Activated T-helper 1 cell treated with anti-CD3 and anti-CD28 coated beads, Interleukin-12 subunit alpha, Interleukin-12 subunit beta, Interleukin-2, Interleukin-4 antibody, amounts not matched to agents 30 ng/mL and 10 ng/mL and 1 ng/mL, durations not matched to agents 14 hours and 24 hours and 36 hours (primary cell): ENCODE measurements around the gene SYT14. TPM values are rescaled to one million over a fixed set of nuclear protein-coding genes. Genes with fewer than 3 reads are reported as not detected.
"Not testable (repeated sequence)": the region's sequence is repeated elsewhere in the genome, so short reads cannot be mapped to it uniquely, and the experiment has no call there.

Experiments
- DNase-seq: peaks from one replicate; pipeline ENCODE4 v3.0.0; 2021; ENCODE audit warnings: low spot score
- H3K27ac Mint-ChIP-seq: one replicate; pipeline ENCODE4 v1.8.0; 2021; ENCODE audit warnings: mild to moderate bottlenecking, mixed read lengths
- H3K27me3 Mint-ChIP-seq: one replicate; pipeline ENCODE4 v1.8.0; 2022; ENCODE audit warnings: mild to moderate bottlenecking, moderate library complexity, mixed read lengths; ENCODE audit not compliant: insufficient read depth
- H3K36me3 Mint-ChIP-seq: one replicate; pipeline ENCODE4 v1.8.0; 2021; ENCODE audit warnings: low read depth, mixed read lengths
- H3K4me1 Mint-ChIP-seq: one replicate; pipeline ENCODE4 v1.8.0; 2021; ENCODE audit warnings: low read depth, mixed read lengths
- H3K4me3 Mint-ChIP-seq: one replicate; pipeline ENCODE4 v1.8.0; 2021; ENCODE audit warnings: mild to moderate bottlenecking, moderate library complexity, mixed read lengths
- H3K9me3 Mint-ChIP-seq: one replicate; pipeline ENCODE4 v1.8.0; 2021; ENCODE audit warnings: mixed read lengths
- intact Hi-C: fragments of 100-400 bp; cut with micrococcal nuclease; formaldehyde crosslinking; loops from one replicate; pipeline ENCODE4 v1.15.1; 2024
- total RNA-seq: library from RNA; stranded (reverse); gene quantifications from 2 replicates; pipeline ENCODE4 v1.2.3, GENCODE V29; 2022

SYT14 gene
- total RNA-seq, 1 donor from 2014 or later, result not detected

- H3K27me3 Mint-ChIP-seq, DNase-seq: not testable (repeated sequence)
These were observed 33.2 kb upstream of the SYT14 start for GRCh38 chr1:209904774-209905173.

DNA sequence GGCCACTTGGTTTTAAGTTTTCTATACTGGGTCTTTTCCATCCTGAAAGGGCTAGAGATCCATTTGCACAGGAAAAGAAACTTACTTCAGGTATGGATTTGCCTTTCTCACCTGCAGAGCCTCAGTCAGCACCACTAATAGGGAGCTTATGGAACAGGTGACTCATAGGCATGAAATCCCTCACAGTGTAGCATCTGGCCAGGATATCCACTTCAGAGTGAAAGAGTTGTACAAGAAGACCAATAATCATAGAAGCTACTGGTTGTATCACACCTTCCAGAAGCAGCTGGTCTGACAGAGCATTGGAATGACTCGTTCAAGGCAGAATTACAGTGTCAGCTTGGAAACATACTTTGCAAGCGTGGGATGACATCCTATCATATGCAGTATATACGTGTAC is 26.3 kb upstream of the SYT14 start:
- Mint-ChIP-seq H3K36me3 (no peaks in the 10 kb centered on the region), H3K27me3 (no peaks in the 10 kb centered on the region), H3K9me3 (no peaks in the 10 kb centered on the region), H3K4me1 (no peaks in the 10 kb centered on the region), H3K27ac (no peak overlapping the region), H3K4me3 (no peak overlapping the region)
- DNase-seq, result no peak
- intact Hi-C loops, result no loop called here

More at GRCh38 chr1:209904774-209905173, 33.2 kb upstream of the SYT14 start:
- H3K36me3 Mint-ChIP-seq, H3K27ac Mint-ChIP-seq, H3K4me3 Mint-ChIP-seq, H3K9me3 Mint-ChIP-seq, H3K4me1 Mint-ChIP-seq, intact Hi-C loops: not testable (repeated sequence)

DNA sequence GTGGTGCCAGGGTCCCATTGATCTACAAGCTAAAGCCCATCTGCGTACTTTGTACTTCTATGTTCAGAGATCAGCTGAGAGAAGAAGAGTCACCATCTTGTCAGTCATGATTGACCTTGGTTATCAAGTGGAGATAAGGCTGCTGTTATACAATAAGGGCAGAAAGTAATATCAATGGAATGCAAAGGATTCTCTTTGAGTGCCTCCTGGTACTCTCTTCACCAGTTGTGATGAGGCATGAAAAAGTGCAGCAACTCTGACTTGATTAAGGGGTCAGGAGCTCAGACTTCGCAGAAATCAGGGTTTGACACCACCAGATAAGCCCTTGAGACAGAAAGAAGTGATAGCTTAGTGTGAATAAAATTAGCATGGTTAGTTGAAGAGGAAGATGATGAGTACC is 25.7 kb upstream of the SYT14 start:
- Mint-ChIP-seq H3K27ac (no peak overlapping the region), H3K27me3 (no peaks in the 10 kb centered on the region)

GRCh38 chr1:209919637-209920036 is 18.4 kb upstream of the SYT14 start:
- H3K27me3 Mint-ChIP-seq, intact Hi-C loops, H3K36me3 Mint-ChIP-seq, H3K4me1 Mint-ChIP-seq, DNase-seq, H3K4me3 Mint-ChIP-seq, H3K9me3 Mint-ChIP-seq, H3K27ac Mint-ChIP-seq: not testable (repeated sequence)

More for the DNA sequence above, 25.7 kb upstream of the SYT14 start:
- no peak overlapping the region for H3K4me3 Mint-ChIP-seq
- H3K4me1 Mint-ChIP-seq, result no peaks in the 10 kb centered on the region
- DNase-seq, result no peak
- no peaks in the 10 kb centered on the region for H3K36me3 Mint-ChIP-seq
- H3K9me3 Mint-ChIP-seq, result no peaks in the 10 kb centered on the region
- intact Hi-C loops, result no loop called here

DNA sequence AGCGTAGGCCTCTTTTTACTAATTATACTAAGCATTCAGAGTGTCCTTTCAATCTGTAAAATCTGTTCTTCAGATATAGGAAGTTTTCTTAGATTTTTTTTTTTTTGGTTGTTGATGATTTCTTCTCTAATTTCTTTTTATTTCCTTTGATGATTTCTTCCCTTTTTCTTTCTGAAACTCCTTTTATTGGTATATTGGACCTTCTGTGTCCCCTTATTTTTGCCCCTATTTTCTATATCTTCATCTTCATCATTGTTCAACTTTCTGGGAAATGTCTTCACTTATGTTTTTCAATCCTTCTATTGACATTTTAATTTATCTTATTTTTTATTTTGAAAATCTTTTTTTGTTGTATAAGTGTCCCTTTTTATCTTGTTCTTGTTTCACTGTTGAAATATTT is 17.2 kb upstream of the SYT14 start:
- Mint-ChIP-seq H3K27ac (no peak overlapping the region), H3K4me3 (no peak overlapping the region), H3K27me3 (peaks cover 7% of the 10 kb centered on the region), H3K9me3 (peaks cover 4% of the 10 kb centered on the region), H3K4me1 (no peaks in the 10 kb centered on the region), H3K36me3 (no peaks in the 10 kb centered on the region)
- no peak for DNase-seq
- intact Hi-C loops, result no loop called here

- H3K9me3 Mint-ChIP-seq, result peaks cover 4% of the 10 kb centered on the region
- intact Hi-C loops, result no loop called here
- H3K4me3 Mint-ChIP-seq, result no peak overlapping the region
- no peaks in the 10 kb centered on the region for H3K4me1 Mint-ChIP-seq
- H3K36me3 Mint-ChIP-seq, result no peaks in the 10 kb centered on the region
- H3K27me3 Mint-ChIP-seq, result peaks cover 7% of the 10 kb centered on the region
- no peak for DNase-seq
- no peak overlapping the region for H3K27ac Mint-ChIP-seq
These were observed 13.6 kb upstream of the SYT14 start for GRCh38 chr1:209924390-209924789.

DNA sequence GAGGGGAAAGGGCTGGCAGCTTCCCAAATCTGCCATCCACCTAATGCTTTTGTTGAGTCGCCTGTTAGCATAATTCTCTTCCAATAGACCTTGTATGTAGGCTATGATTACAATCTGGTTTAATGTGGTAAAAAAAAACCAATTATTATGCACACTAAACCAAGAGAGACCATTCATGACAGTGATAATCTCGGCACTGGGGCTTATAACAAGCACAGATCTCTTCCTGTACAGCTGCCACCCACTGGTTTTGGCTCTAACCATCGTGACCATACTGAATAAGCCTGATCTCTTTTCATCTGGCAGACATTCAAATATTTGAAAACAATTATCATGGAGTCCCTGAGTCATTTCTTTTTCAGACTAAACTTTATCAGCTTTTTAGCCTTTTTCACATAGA is 12.0 kb upstream of the SYT14 start:
- H3K4me1 Mint-ChIP-seq, result no peaks in the 10 kb centered on the region
- H3K9me3 Mint-ChIP-seq, result no peaks in the 10 kb centered on the region
- no peak for DNase-seq
- H3K4me3 Mint-ChIP-seq, result no peak overlapping the region
- intact Hi-C loops, result no loop called here
- peaks cover 7% of the 10 kb centered on the region for H3K27me3 Mint-ChIP-seq
- no peaks in the 10 kb centered on the region for H3K36me3 Mint-ChIP-seq
- no peak overlapping the region for H3K27ac Mint-ChIP-seq

GRCh38 chr1:209927466-209927865 is 10.6 kb upstream of the SYT14 start:
- intact Hi-C loops, result no loop called here
- no peak overlapping the region for H3K4me3 Mint-ChIP-seq
- H3K27me3 Mint-ChIP-seq, result peaks cover 7% of the 10 kb centered on the region
- no peak overlapping the region for H3K27ac Mint-ChIP-seq
- H3K9me3 Mint-ChIP-seq, result no peaks in the 10 kb centered on the region
- H3K4me1 Mint-ChIP-seq, result no peaks in the 10 kb centered on the region
- no peaks in the 10 kb centered on the region for H3K36me3 Mint-ChIP-seq
- DNase-seq, result no peak

DNA sequence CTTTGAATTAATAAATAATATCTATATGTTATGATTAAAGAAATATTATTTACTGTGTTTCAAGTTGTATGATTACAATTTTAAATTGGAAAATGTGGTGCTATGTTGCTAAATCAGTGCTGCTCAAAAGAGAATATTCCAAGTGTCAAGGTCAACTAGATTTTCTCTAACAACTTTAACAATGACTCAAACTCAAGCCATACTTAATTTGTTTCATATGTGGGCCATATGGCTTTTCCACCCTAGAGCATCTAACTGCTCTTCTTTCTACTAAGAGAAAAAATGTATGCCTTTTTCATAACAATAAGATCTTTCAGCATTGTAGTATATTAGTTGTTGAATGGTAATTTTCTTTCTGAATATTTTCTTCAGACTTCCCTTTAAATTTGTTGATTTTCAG is 8.3 kb upstream of the SYT14 start:
- intact Hi-C loops, result loop anchor here (10.0 kb wide), 1 partner anchor 255 kb away; the partner anchor contains the start of gene G0S2
- no peak for DNase-seq

DNA sequence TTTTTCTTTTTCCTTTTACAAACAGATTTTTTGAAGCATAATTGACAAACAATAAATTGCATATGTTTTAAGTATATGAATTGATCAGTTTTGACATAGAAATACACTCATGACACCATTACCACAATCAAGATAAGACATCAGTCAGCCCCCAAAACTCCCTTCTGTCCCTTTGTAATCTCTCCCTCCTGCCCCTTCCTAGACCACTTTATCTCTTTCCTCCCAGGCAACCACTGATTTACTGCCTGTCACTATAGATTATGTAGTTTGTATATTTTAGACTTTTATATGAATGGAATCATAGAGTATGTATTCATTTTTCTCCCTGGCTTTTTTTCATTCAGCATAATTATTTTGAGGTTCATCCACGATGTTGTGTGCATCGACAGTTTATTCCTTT is 6.9 kb upstream of the SYT14 start:
- Mint-ChIP-seq H3K4me1 (no peaks in the 10 kb centered on the region), H3K9me3 (no peaks in the 10 kb centered on the region), H3K27ac (no peak overlapping the region), H3K4me3 (no peak overlapping the region), H3K36me3 (no peaks in the 10 kb centered on the region), H3K27me3 (peaks cover 18% of the 10 kb centered on the region)
- intact Hi-C loops, result loop anchor here (10.0 kb wide), 1 partner anchor 256 kb away; the partner anchor contains the start of gene G0S2
- no peak for DNase-seq

More for the DNA sequence above, 8.3 kb upstream of the SYT14 start:
- H3K27me3 Mint-ChIP-seq, result peaks cover 11% of the 10 kb centered on the region
- no peaks in the 10 kb centered on the region for H3K36me3 Mint-ChIP-seq
- H3K27ac Mint-ChIP-seq, result no peak overlapping the region
- no peak overlapping the region for H3K4me3 Mint-ChIP-seq
- no peaks in the 10 kb centered on the region for H3K4me1 Mint-ChIP-seq
- no peaks in the 10 kb centered on the region for H3K9me3 Mint-ChIP-seq

GRCh38 chr1:209936125-209936524 is 1.9 kb upstream of the SYT14 start:
- Mint-ChIP-seq H3K27ac (no peak overlapping the region), H3K4me1 (peaks cover 12% of the 10 kb centered on the region), H3K27me3 (peaks cover 50% of the 10 kb centered on the region), H3K36me3 (peaks cover 4% of the 10 kb centered on the region), H3K9me3 (no peaks in the 10 kb centered on the region), H3K4me3 (no peak overlapping the region)
- DNase-seq, result no peak
- intact Hi-C loops, result loop anchor here (2.0 to 10.0 kb wide), 2 partner anchors 113 to 261 kb away; partner anchors contain the start of gene G0S2

- H3K4me1 Mint-ChIP-seq, result no peaks in the 10 kb centered on the region
- H3K4me3 Mint-ChIP-seq, result no peak overlapping the region
- H3K27me3 Mint-ChIP-seq, result peaks cover 13% of the 10 kb centered on the region
- no peaks in the 10 kb centered on the region for H3K36me3 Mint-ChIP-seq
- H3K27ac Mint-ChIP-seq, result no peak overlapping the region
- intact Hi-C loops, result no loop called here
- no peaks in the 10 kb centered on the region for H3K9me3 Mint-ChIP-seq
- no peak for DNase-seq
These were observed 7.4 kb downstream of the SYT14 start for GRCh38 chr1:209945377-209945776.

DNA sequence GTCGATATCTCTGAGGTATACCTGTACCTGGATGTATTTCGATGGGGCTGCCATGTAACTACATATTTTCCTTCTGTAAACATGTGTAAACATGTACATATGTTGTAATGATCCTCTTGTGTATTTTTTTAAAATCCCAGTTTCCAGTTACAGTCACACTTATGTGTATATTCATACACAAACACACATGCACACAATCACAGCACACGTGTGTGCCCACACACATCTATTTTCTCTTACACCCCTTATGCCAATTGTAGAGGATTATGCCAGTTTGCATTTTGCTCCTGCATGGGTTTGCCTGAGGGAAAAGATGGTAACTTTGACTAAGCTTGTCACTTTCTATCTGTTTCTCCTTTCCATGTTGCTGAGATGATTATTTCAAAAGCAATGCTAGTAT is 10.1 kb downstream of the SYT14 start:
- no peaks in the 10 kb centered on the region for H3K9me3 Mint-ChIP-seq
- H3K27me3 Mint-ChIP-seq, result peaks cover 6% of the 10 kb centered on the region
- no peaks in the 10 kb centered on the region for H3K36me3 Mint-ChIP-seq
- H3K4me3 Mint-ChIP-seq, result no peak overlapping the region
- intact Hi-C loops, result no loop called here
- DNase-seq, result no peak
- no peaks in the 10 kb centered on the region for H3K4me1 Mint-ChIP-seq
- H3K27ac Mint-ChIP-seq, result no peak overlapping the region

- no peaks in the 10 kb centered on the region for H3K9me3 Mint-ChIP-seq
- no peak overlapping the region for H3K4me3 Mint-ChIP-seq
- no peak for DNase-seq
- H3K36me3 Mint-ChIP-seq, result no peaks in the 10 kb centered on the region
- no peak overlapping the region for H3K27ac Mint-ChIP-seq
- H3K27me3 Mint-ChIP-seq, result peaks cover 17% of the 10 kb centered on the region
- no peaks in the 10 kb centered on the region for H3K4me1 Mint-ChIP-seq
- intact Hi-C loops, result no loop called here
These were observed 18.1 kb downstream of the SYT14 start for GRCh38 chr1:209956116-209956515.
